ENCODE measurements around the gene MRPL43.

MRPL43 gene

GRCh38 chr10:101018600-101019439 lies 31.5 kb upstream of the MRPL43 start:
- DNase-seq, result peak; percentile 88

GRCh38 chr10:101018118-101018599 lies 30.9 kb upstream of the MRPL43 start:
- DNase-seq, result no peak

GRCh38 chr10:101016814-101017213 lies 29.5 kb upstream of the MRPL43 start:
- no peak for DNase-seq

GRCh38 chr10:101015582-101015973 lies 28.3 kb upstream of the MRPL43 start:
- no peak for DNase-seq

- DNase-seq, result no peak
These were observed 27.8 kb upstream of the MRPL43 start for GRCh38 chr10:101014966-101015581.

- DNase-seq, result peak; percentile 91
These were observed 27.1 kb upstream of the MRPL43 start for GRCh38 chr10:101014230-101014884.

- DNase-seq, result no peak
These were observed 26.1 kb upstream of the MRPL43 start for GRCh38 chr10:101013365-101013825.

GRCh38 chr10:101012525-101013364 lies 25.4 kb upstream of the MRPL43 start:
- peak; percentile 85 for DNase-seq

GRCh38 chr10:101011517-101012423 lies 24.5 kb upstream of the MRPL43 start:
- DNase-seq, result peak; percentile 43

GRCh38 chr10:101010329-101010728 lies 23.0 kb upstream of the MRPL43 start:
- no peak for DNase-seq

- no peak for DNase-seq
These were observed 21.6 kb upstream of the MRPL43 start for GRCh38 chr10:101008823-101009423.

- no peak for DNase-seq
These were observed 20.9 kb upstream of the MRPL43 start for GRCh38 chr10:101007915-101008822.

GRCh38 chr10:101007099-101007711 lies 19.9 kb upstream of the MRPL43 start:
- DNase-seq, result no peak

- DNase-seq, result no peak
These were observed 19.3 kb upstream of the MRPL43 start for GRCh38 chr10:101006593-101007098.

GRCh38 chr10:101005869-101006567 lies 18.7 kb upstream of the MRPL43 start:
- no peak for DNase-seq

- DNase-seq, result no peak
These were observed 18.1 kb upstream of the MRPL43 start for GRCh38 chr10:101005361-101005760.

- no peak for DNase-seq
These were observed 16.4 kb upstream of the MRPL43 start for GRCh38 chr10:101003639-101004206.

GRCh38 chr10:101002456-101002855 lies 15.2 kb upstream of the MRPL43 start:
- no peak for DNase-seq
